Upper lobe of left lung (tissue), 6 donors: ENCODE results near the gene HECTD4. TPM values are rescaled to one million over a fixed set of nuclear protein-coding genes. Genes with fewer than 3 reads are reported as not detected.
"Not testable (repeated sequence)": the region's sequence is repeated elsewhere in the genome, so short reads cannot be mapped to it uniquely, and the experiment has no call there.

Source experiments
- ATAC-seq, 2 donors: fragments of 200-7000 bp; cut with Tn5 transposase; one replicate each; pipeline ENCODE4 v1.9.1; 2022; ENCODE audit warnings: mild to moderate bottlenecking in 2 of 2, moderate library complexity in 2 of 2; ENCODE audit not compliant: low FRiP score in 2 of 2
- DNase-seq, 2 donors: peaks; one replicate each; pipeline ENCODE4 v3.0.0-alpha.2; 2019 to 2020
- H3K27ac ChIP-seq, 4 donors: fragments of 200-600 bp; sonication (generic); one replicate each; pipeline ENCODE4 v1.5.1; 2016 to 2019
- H3K27me3 ChIP-seq, 4 donors: fragments of 200-600 bp; sonication (generic); one replicate each; pipeline ENCODE4 v1.5.1; 2017 to 2019
- H3K36me3 ChIP-seq, 4 donors: fragments of 200-600 bp; sonication (generic); one replicate each; pipeline ENCODE4 v1.5.1; 2016 to 2019
- H3K4me1 ChIP-seq, 4 donors: fragments of 200-600 bp; sonication (generic); one replicate each; pipeline ENCODE4 v1.5.1; 2018 to 2019
- H3K4me3 ChIP-seq, 4 donors: fragments of 200-600 bp; sonication (generic); one replicate each; pipeline ENCODE4 v1.5.1; 2017 to 2019; ENCODE audit warnings: mild to moderate bottlenecking in 2 of 4, moderate library complexity in 1 of 4
- H3K9me3 ChIP-seq, 4 donors: fragments of 200-600 bp; sonication (generic); one replicate each; pipeline ENCODE4 v1.5.1; 2018 to 2019
- CTCF ChIP-seq, 6 experiments: fragments of 450-650 bp in 4 of 6; fragments of 200-600 bp in 2 of 6; sonication (generic) in 2 of 6; IDR thresholded peaks; one replicate each; pipeline ENCODE4 v1.5.1; 2016 to 2019; ENCODE audit warnings: antibody characterized with exemption in 6 of 6
- EP300 ChIP-seq, 4 donors: sonication (generic); formaldehyde crosslinking; IDR thresholded peaks; one replicate each; pipeline ENCODE4 v1.5.1; 2017; ENCODE audit warnings: antibody characterized with exemption in 4 of 4, control low read depth in 2 of 4
- POLR2A ChIP-seq, 4 donors: fragments of 450-650 bp; IDR thresholded peaks; one replicate each; pipeline ENCODE4 v1.5.1; 2016 to 2017; ENCODE audit warnings: antibody characterized with exemption in 4 of 4, mild to moderate bottlenecking in 2 of 4
- POLR2AphosphoS5 ChIP-seq, 2 donors: sonication (generic); formaldehyde crosslinking; IDR thresholded peaks; one replicate each; pipeline ENCODE4 v1.5.1; 2017; ENCODE audit warnings: antibody characterized with exemption in 2 of 2
- WGBS, 2 donors: methylation state at CpG; one replicate each; pipeline ENCODE4 v1.1.5; 2017 to 2018; 5-methylcytosine and 5-hydroxymethylcytosine counted together
- total RNA-seq, 6 donors: library from RNA; depleted of rRNA in 4 of 6; stranded (reverse); fragments of >200 nt in 4 of 6; gene quantifications; one replicate each; pipeline versions ENCODE4 v1.1.0 to v1.2.1, GENCODE V29; 2016 to 2021
- donor health status: DM: no; HTN: no; CAD: no; lungs with moderate emphysema.
- donor health status: DM: no; HTN: yes; CAD: no; lungs with severe emphysema.

Gene HECTD4
- total RNA-seq, 6 donors from 2014 or later, result 34.1 to 196 (median 50.0) TPM

- Histone ChIP-seq H3K4me3 (no peak overlapping the region), H3K36me3 (no peaks in the 10 kb centered on the region), H3K9me3 (no peaks in the 10 kb centered on the region), H3K4me1 (peaks cover 0 to 18% (median 0%) of the 10 kb centered on the region in 4 donors), H3K27me3 (no peaks in the 10 kb centered on the region), H3K27ac (no peak overlapping the region)
- DNase-seq (no peak), ATAC-seq (no peak)
- 83 to 96% methylated on average over 3 of the region's 3 CpGs for WGBS, 2 donors
- no peak for TF ChIP-seq POLR2AphosphoS5 (IDR thresholded peaks at IDR 0.05)
- TF ChIP-seq EP300 (IDR thresholded peaks at IDR 0.05), result no peak
- no peak for TF ChIP-seq CTCF (IDR thresholded peaks at IDR 0.05)
- TF ChIP-seq POLR2A (IDR thresholded peaks at IDR 0.05), result no peak
Measured at GRCh38 chr12:112340230-112340629, 42.0 kb downstream of the HECTD4 start.

GRCh38 chr12:112334999-112335398 is 47.2 kb downstream of the HECTD4 start:
- H3K9me3 ChIP-seq, ATAC-seq, H3K4me3 ChIP-seq, H3K36me3 ChIP-seq, H3K27ac ChIP-seq, DNase-seq, H3K27me3 ChIP-seq: not testable (repeated sequence)
- peaks cover 0 to 11% (median 7%) of the 10 kb centered on the region in 4 donors for H3K4me1 ChIP-seq
- 97 to 100% methylated on average over 1 of the region's 1 CpG for WGBS, 2 donors

GRCh38 chr12:112333019-112333418 is 49.2 kb downstream of the HECTD4 start:
- Histone ChIP-seq H3K4me1 (peaks cover 6 to 11% (median 10%) of the 10 kb centered on the region in 4 donors), H3K9me3 (no peaks in the 10 kb centered on the region), H3K36me3 (no peaks in the 10 kb centered on the region), H3K27ac (no peak overlapping the region), H3K27me3 (no peaks in the 10 kb centered on the region), H3K4me3 (no peak overlapping the region)
- 53 to 69% methylated on average over 3 of the region's 3 CpGs for WGBS, 2 donors
- no peak for ATAC-seq
- no peak for DNase-seq
- TF ChIP-seq POLR2AphosphoS5 (IDR thresholded peaks at IDR 0.05) (no peak), CTCF (IDR thresholded peaks at IDR 0.05) (no peak), POLR2A (IDR thresholded peaks at IDR 0.05) (no peak), EP300 (IDR thresholded peaks at IDR 0.05) (no peak)

- H3K4me3 ChIP-seq, result no peak overlapping the region
- no peaks in the 10 kb centered on the region for H3K9me3 ChIP-seq
- TF ChIP-seq POLR2AphosphoS5 (IDR thresholded peaks at IDR 0.05) (no peak), EP300 (IDR thresholded peaks at IDR 0.05) (no peak), POLR2A (IDR thresholded peaks at IDR 0.05) (no peak), CTCF (IDR thresholded peaks at IDR 0.05) (no peak)
- ATAC-seq (peak in 1 of 2 donors; percentile 51), DNase-seq (no peak)
- H3K36me3 ChIP-seq, result no peaks in the 10 kb centered on the region
- 77 to 84% methylated on average over 4 of the region's 4 CpGs for WGBS, 2 donors
- H3K4me1 ChIP-seq, result peaks cover 6 to 18% (median 11%) of the 10 kb centered on the region in 4 donors
- no peak overlapping the region for H3K27ac ChIP-seq
- no peaks in the 10 kb centered on the region for H3K27me3 ChIP-seq
Measured at GRCh38 chr12:112331886-112332285, 50.3 kb downstream of the HECTD4 start.

DNA sequence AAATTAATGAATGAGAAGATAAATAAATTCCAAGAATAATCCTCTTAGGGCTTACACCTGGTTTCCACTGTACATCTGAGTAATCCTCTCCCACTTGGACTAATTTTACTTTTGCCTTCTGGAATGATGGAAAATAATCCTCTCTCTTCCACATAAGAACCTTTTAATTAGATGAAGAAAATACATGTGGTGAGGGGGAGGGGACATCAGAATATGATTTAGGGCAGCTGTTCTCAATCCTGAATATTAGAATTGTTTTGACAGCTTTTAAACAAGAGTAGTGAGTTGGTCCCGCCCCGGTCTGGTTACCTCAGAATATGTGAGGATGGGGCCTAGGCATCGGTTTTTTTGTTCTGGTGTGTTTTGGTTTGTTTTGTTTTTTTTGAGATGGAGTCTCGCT is 51.5 kb downstream of the HECTD4 start:
- no peak for ATAC-seq

More for the DNA sequence above, 51.5 kb downstream of the HECTD4 start:
- 76 to 95% methylated on average over 4 of the region's 4 CpGs for WGBS, 2 donors
- Histone ChIP-seq H3K27ac (no peak overlapping the region), H3K4me3 (no peak overlapping the region), H3K9me3 (no peaks in the 10 kb centered on the region), H3K27me3 (no peaks in the 10 kb centered on the region), H3K4me1 (peaks cover 6 to 18% (median 11%) of the 10 kb centered on the region in 4 donors), H3K36me3 (no peaks in the 10 kb centered on the region)
- TF ChIP-seq POLR2A (IDR thresholded peaks at IDR 0.05), result no peak
- TF ChIP-seq CTCF (IDR thresholded peaks at IDR 0.05), result no peak
- no peak for DNase-seq
